Liver (tissue), 9 donors: ENCODE data around the gene P3H4. TPM values are rescaled to one million over a fixed set of nuclear protein-coding genes. Genes with fewer than 3 reads are reported as not detected.

Source experiments
- DNase-seq: peaks from one replicate; pipeline ENCODE4 v3.0.0-alpha.2; 2017; ENCODE audit warnings: low spot score
- H3K27ac ChIP-seq, 2 donors: one replicate each; pipeline ENCODE4 v1.7.0; 2013; ENCODE audit warnings: inconsistent platforms in 2 of 2, low read length in 2 of 2, control low read depth in 1 of 2, low read depth in 1 of 2, mild to moderate bottlenecking in 1 of 2
- H3K27me3 ChIP-seq, 4 donors: one replicate each; pipeline versions ENCODE4 v1.6.1 to v1.7.0; 2013; ENCODE audit warnings: low read length in 3 of 4, inconsistent platforms in 1 of 4, mild to moderate bottlenecking in 1 of 4, moderate library complexity in 1 of 4; ENCODE audit not compliant: control insufficient read depth in 4 of 4, insufficient read depth in 4 of 4
- H3K36me3 ChIP-seq, 4 donors: one replicate each; pipeline versions ENCODE4 v1.6.1 to v1.7.0; 2013; ENCODE audit warnings: low read length in 3 of 4, mild to moderate bottlenecking in 3 of 4, low read depth in 1 of 4, moderate library complexity in 1 of 4; ENCODE audit not compliant: control insufficient read depth in 4 of 4, insufficient read depth in 3 of 4
- H3K4me1 ChIP-seq, 4 donors: one replicate each; pipeline versions ENCODE4 v1.6.1 to v1.7.0; 2013; ENCODE audit warnings: low read length in 3 of 4, mild to moderate bottlenecking in 3 of 4, moderate library complexity in 1 of 4; ENCODE audit not compliant: control insufficient read depth in 4 of 4, insufficient read depth in 4 of 4
- H3K4me3 ChIP-seq, 3 donors: one replicate each; pipeline versions ENCODE4 v1.6.1 to v1.7.0; 2013; ENCODE audit warnings: low read length in 3 of 3, control low read depth in 1 of 3, low read depth in 1 of 3, mild to moderate bottlenecking in 1 of 3
- H3K9ac ChIP-seq, 2 donors: one replicate each; pipeline ENCODE4 v1.7.0; 2013; ENCODE audit warnings: low read length in 2 of 2, mild to moderate bottlenecking in 2 of 2, moderate library complexity in 2 of 2, control low read depth in 1 of 2, low read depth in 1 of 2
- H3K9me3 ChIP-seq, 4 donors: one replicate each; pipeline versions ENCODE4 v1.6.1 to v1.7.0; 2013; ENCODE audit warnings: low read length in 3 of 4; ENCODE audit not compliant: control insufficient read depth in 4 of 4
- EGR1 ChIP-seq, 2 donors: IDR thresholded peaks; 2 replicates each; pipeline ENCODE4 v1.6.1; 2016 to 2018; ENCODE audit warnings: antibody characterized with exemption in 2 of 2, low read depth in 2 of 2
- GABPA ChIP-seq, 2 donors: IDR thresholded peaks in 1 of 2; conservative IDR thresholded peaks in 1 of 2; 2 replicates each; pipeline ENCODE4 v1.6.1; 2016; ENCODE audit warnings: antibody characterized with exemption in 2 of 2, mild to moderate bottlenecking in 1 of 2, moderate library complexity in 1 of 2
- HNF4A ChIP-seq, 2 donors: conservative IDR thresholded peaks; 2 replicates each; pipeline ENCODE4 v1.6.1; 2016; ENCODE audit warnings: antibody characterized with exemption in 2 of 2, mild to moderate bottlenecking in 2 of 2
- HNF4G ChIP-seq: IDR thresholded peaks from 2 replicates; pipeline ENCODE4 v1.6.1; 2016; ENCODE audit warnings: antibody characterized with exemption
- JUND ChIP-seq, 2 donors: IDR thresholded peaks; 2 replicates each; pipeline ENCODE4 v1.6.1; 2016; ENCODE audit warnings: antibody characterized with exemption in 2 of 2
- RAD21 ChIP-seq, 2 donors: IDR thresholded peaks; 2 replicates each; pipeline ENCODE4 v1.6.1; 2016; ENCODE audit warnings: antibody characterized with exemption in 2 of 2, mild to moderate bottlenecking in 2 of 2
- TAF1 ChIP-seq: conservative IDR thresholded peaks from 2 replicates; pipeline ENCODE4 v1.6.1; 2016; ENCODE audit warnings: antibody characterized with exemption, mild to moderate bottlenecking
- YY1 ChIP-seq: IDR thresholded peaks from 2 replicates; pipeline ENCODE4 v1.6.1; 2016; ENCODE audit warnings: antibody characterized with exemption, mild to moderate bottlenecking
- WGBS: extraction: QIAGEN DNeasy Blood & Tissue Kit; methylation state at CpG from one replicate; pipeline ENCODE4 v1.1.7; 2013; 5-methylcytosine and 5-hydroxymethylcytosine counted together
- polyA plus RNA-seq, 2 donors: library from polyadenylated mRNA; stranded (reverse) in 1 of 2; unstranded in 1 of 2; fragments of 200-250 nt in 1 of 2; fragments of >200 nt in 1 of 2; fragmentation: Nextera tagmentation in 1 of 2; extraction: Ambion mirVana in 1 of 2; gene quantifications; one replicate each; pipeline versions ENCODE4 v1.2.1 to v1.2.3, GENCODE V29; 2013 to 2015
- total RNA-seq, 2 donors: library from RNA; depleted of rRNA; stranded (reverse); fragments of >200 nt; gene quantifications; one replicate each; pipeline ENCODE4 v1.2.3, GENCODE V29; 2014
- TF ChIP-seq, protein P1 (sequence below): fragments of 150-350 bp; IDR thresholded peaks from 2 replicates; pipeline ENCODE4 v1.5.1; 2017; ENCODE audit warnings: improper control_type of control experiment, low read depth, low read length; ENCODE audit not compliant: missing input control
- donor health status: healthy.
- donor health status: healthy.
- donor health status: healthy.
- donor health status: healthy.
- donor health status: healthy.

The P3H4 gene
- total and polyA plus RNA-seq, 4 donors: 1.7 to 5.6 (median 2.3) TPM

- Histone ChIP-seq H3K4me3 (no peak overlapping the region), H3K27me3 (no peaks in the 10 kb centered on the region), H3K9me3 (no peaks in the 10 kb centered on the region), H3K9ac (no peak overlapping the region), H3K27ac (no peak overlapping the region), H3K4me1 (peaks cover 0 to 9% (median 3%) of the 10 kb centered on the region in 4 donors), H3K36me3 (no peaks in the 10 kb centered on the region)
- peak; percentile 86 for DNase-seq
- no peak for TF ChIP-seq JUND (IDR thresholded peaks at IDR 0.05)
- TF ChIP-seq RAD21 (IDR thresholded peaks at IDR 0.05): peak; percentile 97 to 98
- no peak for TF ChIP-seq HNF4G
- no peak for TF ChIP-seq GABPA (IDR thresholded peaks at IDR 0.05 in 1 of 2, conservative IDR thresholded peaks at IDR 0.05 in 1 of 2)
- TF ChIP-seq, protein P1, sequence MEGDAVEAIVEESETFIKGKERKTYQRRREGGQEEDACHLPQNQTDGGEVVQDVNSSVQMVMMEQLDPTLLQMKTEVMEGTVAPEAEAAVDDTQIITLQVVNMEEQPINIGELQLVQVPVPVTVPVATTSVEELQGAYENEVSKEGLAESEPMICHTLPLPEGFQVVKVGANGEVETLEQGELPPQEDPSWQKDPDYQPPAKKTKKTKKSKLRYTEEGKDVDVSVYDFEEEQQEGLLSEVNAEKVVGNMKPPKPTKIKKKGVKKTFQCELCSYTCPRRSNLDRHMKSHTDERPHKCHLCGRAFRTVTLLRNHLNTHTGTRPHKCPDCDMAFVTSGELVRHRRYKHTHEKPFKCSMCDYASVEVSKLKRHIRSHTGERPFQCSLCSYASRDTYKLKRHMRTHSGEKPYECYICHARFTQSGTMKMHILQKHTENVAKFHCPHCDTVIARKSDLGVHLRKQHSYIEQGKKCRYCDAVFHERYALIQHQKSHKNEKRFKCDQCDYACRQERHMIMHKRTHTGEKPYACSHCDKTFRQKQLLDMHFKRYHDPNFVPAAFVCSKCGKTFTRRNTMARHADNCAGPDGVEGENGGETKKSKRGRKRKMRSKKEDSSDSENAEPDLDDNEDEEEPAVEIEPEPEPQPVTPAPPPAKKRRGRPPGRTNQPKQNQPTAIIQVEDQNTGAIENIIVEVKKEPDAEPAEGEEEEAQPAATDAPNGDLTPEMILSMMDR: peak; percentile 97
- TF ChIP-seq HNF4A (conservative IDR thresholded peaks at IDR 0.05): no peak
- WGBS: 20% methylated on average over 14 of the region's 14 CpGs
Measured at GRCh38 chr17:41801374-41802271, 10.1 kb downstream of the P3H4 start.

DNA sequence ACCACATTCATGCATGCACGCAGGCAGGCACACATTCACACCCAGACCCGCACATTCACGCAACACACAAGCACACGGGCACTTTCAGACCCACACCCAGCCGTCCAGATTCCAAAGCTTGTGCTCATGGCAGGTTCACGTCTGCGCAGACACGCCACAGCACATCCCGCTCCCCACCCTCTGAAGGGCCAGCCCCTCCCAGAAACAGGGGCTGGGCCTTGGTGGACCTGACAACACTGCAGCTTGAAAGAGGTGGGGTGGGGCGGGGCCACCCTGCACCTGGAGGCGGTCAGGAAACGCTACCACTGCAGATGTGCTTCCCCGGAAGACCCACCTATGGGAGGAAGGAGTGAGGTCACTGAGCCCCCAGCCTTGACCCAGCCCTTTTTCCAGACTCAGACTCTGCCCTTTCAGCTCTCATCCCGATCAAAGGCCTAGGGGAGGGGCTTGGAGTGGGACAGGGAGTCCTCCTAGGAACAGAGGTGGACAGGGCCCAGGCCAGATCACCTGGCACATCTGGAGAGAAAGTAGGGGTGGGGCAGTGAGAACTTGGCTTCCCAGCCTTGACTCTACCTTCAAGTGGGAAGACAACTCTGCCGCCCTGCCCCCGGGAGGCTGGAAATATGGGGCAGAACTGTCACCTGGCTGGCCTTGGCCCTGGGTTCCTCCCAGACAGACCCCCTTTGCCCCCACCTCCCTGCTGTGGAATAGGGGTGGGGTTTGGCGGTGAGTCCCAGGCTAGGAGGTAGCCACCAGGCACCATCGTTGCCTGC, 11.0 kb downstream of the P3H4 start:
- Histone ChIP-seq H3K4me1 (peaks cover 0 to 9% (median 3%) of the 10 kb centered on the region in 4 donors), H3K4me3 (no peak overlapping the region), H3K27me3 (no peaks in the 10 kb centered on the region), H3K36me3 (no peaks in the 10 kb centered on the region), H3K27ac (no peak overlapping the region), H3K9ac (no peak overlapping the region), H3K9me3 (no peaks in the 10 kb centered on the region)
- TF ChIP-seq TAF1 (no peak), HNF4A (conservative IDR thresholded peaks at IDR 0.05) (peak; percentile 40 to 73)
- WGBS: 65% methylated on average over 18 of the region's 18 CpGs
- peak; percentile 49 for DNase-seq

GRCh38 chr17:41799366-41799765, 12.4 kb downstream of the P3H4 start:
- DNase-seq: no peak
- no peaks in the 10 kb centered on the region for H3K9me3 ChIP-seq
- no peak overlapping the region for H3K27ac ChIP-seq
- no peaks in the 10 kb centered on the region for H3K36me3 ChIP-seq
- 93% methylated on average over 8 of the region's 8 CpGs for WGBS
- TF ChIP-seq EGR1 (IDR thresholded peaks at IDR 0.05; ENCODE audit: low read depth in 2 of 2): no peak
- TF ChIP-seq HNF4A (conservative IDR thresholded peaks at IDR 0.05): no peak
- TF ChIP-seq YY1: no peak
- H3K9ac ChIP-seq: no peak overlapping the region
- H3K4me1 ChIP-seq: peaks cover 0 to 9% (median 3%) of the 10 kb centered on the region in 4 donors
- H3K4me3 ChIP-seq: no peak overlapping the region
- no peaks in the 10 kb centered on the region for H3K27me3 ChIP-seq
